HG03280 (cell line): ENCODE results near the gene CAMTA1.

Source experiments
- ATAC-seq: cut with Tn5 transposase; IDR thresholded peaks from one replicate; pipeline ENCODE4 v1.9.1; 2021; ENCODE audit warnings: mild to moderate bottlenecking, moderate library complexity; ENCODE audit not compliant: unreplicated experiment

The CAMTA1 gene

DNA sequence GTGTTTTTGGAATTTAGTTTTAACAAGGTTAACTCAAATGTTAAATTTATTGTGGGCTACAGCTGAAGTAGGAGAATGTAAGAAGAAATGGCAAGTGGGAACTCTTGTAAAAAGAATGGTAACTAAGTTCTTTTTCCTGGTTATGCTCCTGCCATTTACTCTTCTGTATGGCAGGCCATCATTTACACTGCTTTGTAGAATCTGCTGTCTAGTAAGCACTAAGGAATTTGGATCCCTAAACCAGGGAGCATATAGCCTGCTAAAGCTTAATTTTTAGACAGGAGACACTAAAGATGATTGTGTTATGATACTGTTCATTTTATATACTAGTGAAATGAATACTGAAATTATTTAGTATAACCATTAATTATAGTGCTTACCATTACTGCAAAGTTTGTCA is 85.3 kb downstream of the CAMTA1 start:
- no peak for ATAC-seq

- ATAC-seq: no peak
Observed at GRCh38 chr1:6871300-6871972, 86.2 kb downstream of the CAMTA1 start.

GRCh38 chr1:6872573-6873261 is 87.5 kb downstream of the CAMTA1 start:
- no peak for ATAC-seq

GRCh38 chr1:6873298-6874015 is 88.2 kb downstream of the CAMTA1 start:
- no peak for ATAC-seq

DNA sequence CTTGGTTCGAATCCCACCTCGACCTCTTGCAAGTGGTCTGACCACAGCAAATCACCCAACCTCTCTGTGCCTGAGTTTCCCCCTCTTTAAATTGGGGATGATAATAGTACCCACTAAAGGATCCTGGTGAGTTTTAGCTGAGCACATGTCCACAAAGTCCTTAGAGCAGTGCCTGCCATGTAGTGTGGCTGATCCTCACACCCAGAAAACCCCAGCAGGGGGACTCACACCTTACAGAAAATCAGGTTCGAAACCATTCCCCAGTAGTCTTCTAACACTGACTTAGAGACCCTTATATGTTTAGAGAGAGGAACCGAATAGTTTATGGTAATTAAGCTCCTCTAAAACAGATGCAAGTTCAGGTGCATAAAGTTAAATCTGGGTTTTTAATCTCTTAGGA is 89.0 kb downstream of the CAMTA1 start:
- ATAC-seq: no peak

DNA sequence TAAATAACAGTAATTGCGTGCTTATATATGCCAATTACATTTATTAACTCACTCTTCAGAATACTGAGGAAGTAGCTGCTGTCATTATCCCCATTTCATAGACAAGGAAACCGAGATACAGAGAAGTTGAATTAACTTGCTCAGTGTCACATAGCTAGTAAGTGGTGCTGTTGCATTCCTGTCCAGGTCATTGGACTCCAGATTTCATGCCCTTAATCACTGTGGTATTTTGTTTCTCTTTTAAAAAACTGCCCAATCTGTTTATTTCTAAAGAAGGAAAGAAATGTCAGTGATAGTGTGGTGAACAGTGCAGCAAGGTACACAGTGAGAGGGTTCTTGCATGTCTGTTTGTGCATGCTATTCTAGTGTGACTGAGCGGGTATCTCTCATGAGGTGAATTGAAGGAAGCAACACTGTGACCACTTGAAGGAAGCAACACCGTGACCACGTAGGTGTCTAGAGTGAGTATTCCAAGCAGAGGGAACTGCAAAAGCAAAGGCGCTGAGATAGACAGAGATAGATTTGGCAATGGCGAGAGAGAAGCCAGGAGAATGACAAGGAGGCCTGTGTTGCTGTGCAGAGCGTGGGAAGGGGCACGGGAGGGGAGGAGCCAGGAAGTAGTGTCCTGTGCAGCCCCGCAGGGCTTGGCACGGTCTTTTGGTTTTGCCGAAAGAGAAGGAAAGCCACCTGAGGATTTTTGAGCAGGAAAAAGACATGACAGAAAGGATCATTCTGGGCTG is 95.9 kb downstream of the CAMTA1 start:
- no peak for ATAC-seq

DNA sequence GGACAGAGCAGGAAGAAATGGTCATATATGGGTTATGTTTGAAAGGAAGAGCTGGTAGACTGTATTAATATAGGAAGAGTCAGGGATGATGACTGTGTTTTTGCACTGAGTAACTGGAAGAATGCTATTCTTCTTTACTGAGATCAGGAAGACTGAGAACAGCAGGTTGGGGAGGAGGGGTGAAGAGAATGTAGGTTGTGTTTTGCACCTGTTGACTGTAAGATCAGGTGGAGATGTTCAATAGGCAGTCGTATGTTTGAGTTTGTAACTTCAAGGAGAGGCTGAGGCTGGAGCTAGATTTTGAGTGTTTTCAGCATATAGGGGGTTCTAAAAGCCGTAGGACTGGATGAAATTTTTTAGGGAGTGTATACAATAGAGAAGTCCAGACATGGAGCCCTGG is 97.2 kb downstream of the CAMTA1 start:
- ATAC-seq: no peak

DNA sequence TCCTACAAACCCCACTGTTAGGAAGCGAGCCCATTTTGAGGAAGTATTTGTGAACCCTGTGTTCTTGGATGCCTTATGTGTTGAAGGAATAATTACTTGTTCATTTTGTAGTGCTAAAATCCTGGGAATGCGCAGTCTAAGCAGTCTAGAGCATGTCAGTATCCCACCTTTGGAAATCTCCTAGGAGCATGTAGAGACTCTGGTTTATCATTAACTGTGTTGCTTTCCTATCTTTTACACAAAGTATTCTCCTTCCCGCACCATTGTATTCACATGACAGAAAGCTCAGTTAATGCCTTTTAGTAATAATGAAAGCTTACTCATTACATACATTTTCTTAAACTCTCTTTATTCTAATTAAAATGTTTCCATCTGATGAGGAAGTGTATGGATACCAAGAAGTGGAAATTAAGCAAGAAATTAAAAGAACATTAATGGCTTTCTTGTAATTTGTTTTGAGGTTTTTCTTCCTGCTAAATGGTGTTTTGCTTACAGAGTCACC is 99.4 kb downstream of the CAMTA1 start:
- no peak for ATAC-seq

GRCh38 chr1:6885426-6885825 is 100.2 kb downstream of the CAMTA1 start:
- ATAC-seq: no peak

DNA sequence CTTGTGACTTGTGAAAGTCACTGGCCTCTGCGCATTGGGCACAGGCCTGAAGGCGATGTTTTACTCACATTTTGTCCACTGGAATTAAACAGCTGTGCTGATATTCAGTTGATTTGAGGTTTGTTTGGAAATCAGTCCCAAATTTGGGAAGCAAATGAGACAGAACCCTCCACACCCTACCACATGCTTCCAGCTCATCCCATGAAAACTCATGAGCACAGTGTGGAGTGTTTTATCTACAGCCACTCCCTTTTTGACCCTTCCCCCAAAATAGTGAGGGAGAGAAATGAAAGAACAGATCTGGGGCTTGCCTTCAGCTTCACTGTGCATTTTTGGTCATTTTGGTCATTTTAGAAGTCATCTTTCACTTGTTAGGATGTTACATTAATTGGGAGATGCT is 101.3 kb downstream of the CAMTA1 start:
- no peak for ATAC-seq

DNA sequence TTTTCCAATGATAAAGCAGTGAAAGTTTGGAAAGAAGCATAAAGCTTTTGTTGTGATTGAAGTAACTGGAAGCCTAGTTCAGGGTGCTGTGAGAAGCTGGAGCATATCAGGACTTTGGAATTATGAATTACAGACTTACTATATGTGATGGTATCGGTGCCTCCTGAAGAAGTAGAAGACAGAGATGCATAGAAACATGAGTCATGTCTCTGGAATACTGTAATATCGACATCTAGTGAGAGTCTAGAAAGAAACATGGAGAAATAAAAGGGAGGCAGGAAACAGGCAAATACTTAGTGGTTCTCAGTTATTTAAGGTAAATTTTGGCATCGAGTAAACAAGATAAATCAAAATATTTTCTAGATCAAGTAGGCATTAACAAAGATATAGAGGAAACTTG is 103.0 kb downstream of the CAMTA1 start:
- no peak for ATAC-seq

DNA sequence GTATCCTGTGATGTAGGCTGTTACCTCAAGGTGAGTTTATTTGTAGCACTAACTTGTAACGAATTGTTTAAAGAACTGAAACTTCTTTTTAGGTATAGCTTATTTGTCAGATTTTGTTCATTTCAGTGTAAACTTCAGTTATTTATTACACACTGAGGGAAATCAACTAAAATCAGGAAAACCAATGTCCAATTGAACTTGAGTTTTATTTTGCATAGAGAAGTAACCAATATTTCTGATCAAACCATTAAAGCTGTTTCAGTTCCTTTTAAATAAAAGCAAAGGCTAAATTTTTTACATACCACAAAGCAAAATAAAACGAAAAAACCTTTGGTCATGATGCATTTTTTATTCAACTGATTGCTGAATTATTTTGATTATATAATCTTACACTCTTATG is 103.6 kb downstream of the CAMTA1 start:
- ATAC-seq: no peak

DNA sequence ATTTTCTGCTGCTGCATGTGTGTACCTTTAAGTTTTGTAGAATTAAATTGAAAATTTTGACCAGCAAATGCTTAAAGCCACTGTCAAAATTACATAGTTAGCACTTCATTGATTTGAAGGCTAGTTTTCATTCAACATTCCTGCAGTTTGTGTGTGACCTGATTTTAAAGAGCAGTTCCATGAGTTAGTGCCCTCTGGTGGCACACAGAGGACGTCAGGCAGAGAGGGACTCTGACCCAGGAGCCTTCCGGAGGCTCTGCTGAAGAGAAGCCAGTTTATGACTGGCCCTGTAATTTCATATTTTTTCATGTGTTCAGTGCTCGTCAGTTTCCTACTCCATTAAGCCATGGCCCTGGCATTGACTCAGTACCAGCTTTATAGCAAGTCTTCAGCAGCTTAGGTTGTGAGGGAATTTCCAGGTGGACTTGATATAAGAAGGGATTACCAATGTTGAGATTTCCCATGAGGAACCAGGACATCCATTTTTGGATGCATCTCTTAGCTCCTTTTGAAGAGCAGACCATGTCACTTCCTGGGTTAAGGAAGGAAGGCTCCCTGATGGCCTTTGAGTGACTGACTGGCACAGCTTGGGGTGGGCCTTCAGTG is 104.7 kb downstream of the CAMTA1 start:
- ATAC-seq: no peak

DNA sequence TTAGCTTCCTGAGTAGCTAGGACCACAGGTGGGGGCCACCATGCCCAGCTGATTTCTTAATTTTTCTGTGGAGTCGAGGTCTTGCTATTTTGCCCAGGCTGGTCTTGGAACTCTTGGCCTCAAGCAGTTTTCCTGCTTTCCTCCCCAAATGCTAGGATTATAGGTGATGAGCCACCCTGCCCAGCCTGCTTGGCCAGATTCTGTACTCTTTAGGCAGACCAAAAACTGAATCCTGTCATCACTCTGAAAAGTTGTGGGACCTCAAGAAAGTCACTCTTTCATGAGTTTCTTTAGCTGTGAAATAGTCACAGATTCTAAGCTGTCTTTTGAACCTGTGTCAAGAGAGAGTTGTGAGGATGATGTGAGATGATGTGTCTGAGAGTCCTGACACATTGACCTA is 105.4 kb downstream of the CAMTA1 start:
- ATAC-seq: no peak

DNA sequence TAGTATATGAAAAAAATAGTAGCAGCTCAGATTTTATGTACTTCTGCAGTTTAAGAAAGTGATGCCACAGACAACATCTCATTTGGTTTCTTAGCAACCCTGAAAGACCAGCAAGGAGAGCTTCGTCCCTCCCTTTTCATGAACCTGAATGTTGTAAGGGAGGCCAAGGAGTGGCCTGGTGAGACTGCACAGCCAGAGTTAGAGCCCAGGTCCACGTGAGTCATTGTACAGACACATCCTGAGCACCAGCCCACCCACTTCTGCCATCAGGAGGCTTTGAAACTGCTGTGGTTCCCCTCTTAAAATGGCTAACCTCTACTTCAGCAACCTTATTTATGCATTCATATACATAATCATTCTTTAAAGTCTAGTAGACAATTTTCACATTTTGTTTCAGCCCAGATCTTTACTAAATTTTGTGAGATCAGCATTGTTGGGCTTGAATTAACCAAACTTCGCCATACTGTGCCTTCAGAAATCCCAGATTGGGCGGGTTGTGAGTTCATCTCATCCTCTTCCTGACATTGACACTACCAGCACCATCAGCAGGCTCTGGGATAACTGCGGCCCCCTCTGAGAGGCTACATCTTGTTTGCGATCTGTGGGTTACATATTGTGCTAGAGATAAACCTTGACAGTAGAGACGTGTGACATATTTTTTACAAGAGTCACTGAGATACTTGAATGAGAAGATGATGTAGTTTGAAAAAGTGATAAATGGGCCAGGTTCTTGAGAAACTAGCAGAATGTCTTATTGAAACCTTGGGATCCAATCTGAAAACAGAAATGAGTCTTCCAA is 106.7 kb downstream of the CAMTA1 start:
- no peak for ATAC-seq

- ATAC-seq: no peak
Observed at GRCh38 chr1:6893388-6893787, 108.1 kb downstream of the CAMTA1 start.

DNA sequence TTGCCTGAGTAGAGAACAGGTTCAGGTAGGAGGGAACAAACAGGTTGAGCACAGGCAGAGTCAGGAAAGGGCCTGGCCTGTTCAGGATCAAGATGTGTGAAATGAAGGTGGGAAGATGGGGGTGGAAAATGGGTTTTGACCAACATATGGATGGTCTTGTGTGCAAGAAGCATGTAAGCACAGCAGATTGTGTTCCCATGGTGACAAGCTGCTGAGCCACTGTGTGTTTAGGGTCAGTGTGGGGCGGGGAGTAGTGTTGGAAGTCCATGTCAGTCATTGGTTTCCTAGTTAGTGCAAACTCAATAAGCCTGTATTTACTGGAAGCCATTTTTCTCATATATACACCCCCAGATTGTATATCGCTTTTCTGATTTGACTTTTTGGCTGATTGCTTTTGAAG is 111.9 kb downstream of the CAMTA1 start:
- ATAC-seq: no peak

DNA sequence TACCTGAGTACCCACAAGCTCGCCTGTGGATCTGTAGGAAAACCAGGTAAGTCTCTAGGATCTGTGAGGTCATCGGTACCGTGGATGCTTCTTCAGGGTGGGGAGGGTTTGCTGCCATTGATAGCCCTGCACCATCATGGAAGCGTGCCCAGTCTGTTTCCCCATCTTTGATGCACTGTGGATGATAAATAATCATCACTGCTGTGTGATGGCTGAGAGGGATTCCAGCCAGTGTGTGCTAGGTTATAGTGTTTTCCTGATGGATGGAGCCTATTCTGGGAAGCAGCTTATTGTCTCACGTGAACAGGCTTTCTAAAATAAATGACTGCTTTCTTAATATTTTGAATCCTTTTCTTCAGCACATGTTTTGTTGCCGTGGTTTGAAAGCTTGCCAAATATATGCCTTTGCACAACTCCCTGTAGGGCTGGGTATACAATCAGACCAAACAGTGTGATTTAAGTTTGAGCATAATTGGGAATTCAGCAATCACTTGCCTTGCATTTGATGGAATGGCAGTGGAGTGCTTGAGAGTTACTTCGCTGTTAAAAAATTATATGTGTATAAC is 113.8 kb downstream of the CAMTA1 start:
- no peak for ATAC-seq

GRCh38 chr1:6899621-6900020 is 114.4 kb downstream of the CAMTA1 start:
- ATAC-seq: no peak

DNA sequence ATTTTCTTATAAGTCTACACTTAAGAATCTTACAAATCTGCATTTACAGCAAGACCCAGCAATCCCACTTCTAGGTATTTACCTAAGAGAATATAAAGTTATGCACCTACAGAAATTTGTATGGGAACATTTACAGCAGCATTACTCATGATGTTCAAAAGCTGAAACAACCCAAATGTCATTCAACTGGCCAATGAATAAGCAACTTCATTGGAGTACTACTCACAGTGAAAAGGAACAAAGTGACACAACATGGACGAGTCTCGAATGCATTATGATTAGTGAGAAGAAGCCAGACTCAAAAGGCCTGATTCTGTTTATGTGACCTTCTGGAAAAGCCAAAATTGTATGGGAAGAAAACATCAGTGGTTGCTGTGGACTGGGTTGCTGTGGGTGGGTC is 116.9 kb downstream of the CAMTA1 start:
- ATAC-seq: no peak
